MCF 10A (cell line): ENCODE data around the gene ARFIP2. TPM values are rescaled to one million over a fixed set of nuclear protein-coding genes. Genes with fewer than 3 reads are reported as not detected.
A peak's percentile ranks its signal among the peaks of the same experiment; 100 is the strongest.

Experiments used
- BruUV-seq: library from RNA; stranded (reverse); fragments of 400-500 nt; replicated peaks from 2 replicates; lab custom pipeline; 2021; lab: Mats Ljungman, UMichigan
- CTCF ChIA-PET: fragments of 300-600 bp; sonication (Branson Sonifier 250); formaldehyde crosslinking; extraction: SDS; loops from one replicate; lab custom pipeline; 2021; ENCODE audit warnings: antibody characterized with exemption, inconsistent platforms; lab: Yijun Ruan, JAX
- POLR2A ChIA-PET: fragments of 300-600, 350-650 bp; sonication (Branson Sonifier 250); formaldehyde crosslinking; extraction: SDS; loops from one replicate; lab custom pipeline; 2020; ENCODE audit warnings: antibody characterized with exemption, inconsistent platforms; lab: Yijun Ruan, JAX
- DNase-seq: peaks from one replicate; pipeline ENCODE4 v3.0.0-alpha.2; 2018; ENCODE audit not compliant: unreplicated experiment
- H3K27ac Mint-ChIP-seq: one replicate; pipeline ENCODE4 v1.8.0; 2022; ENCODE audit warnings: mild to moderate bottlenecking, low read depth, mixed read lengths; ENCODE audit not compliant: unreplicated experiment
- H3K27me3 Mint-ChIP-seq: one replicate; pipeline ENCODE4 v1.8.0; 2022; ENCODE audit warnings: mixed read lengths; ENCODE audit not compliant: insufficient read depth, unreplicated experiment
- H3K36me3 Mint-ChIP-seq: one replicate; pipeline ENCODE4 v1.8.0; 2022; ENCODE audit warnings: mild to moderate bottlenecking, moderate library complexity, mixed read lengths; ENCODE audit not compliant: insufficient read depth, unreplicated experiment
- H3K4me1 Mint-ChIP-seq: one replicate; pipeline ENCODE4 v1.8.0; 2022; ENCODE audit warnings: mixed read lengths; ENCODE audit not compliant: insufficient read depth, unreplicated experiment
- H3K4me3 Mint-ChIP-seq: one replicate; pipeline ENCODE4 v1.8.0; 2022; ENCODE audit warnings: mild to moderate bottlenecking, moderate library complexity, mixed read lengths; ENCODE audit not compliant: unreplicated experiment
- H3K9me3 Mint-ChIP-seq: one replicate; pipeline ENCODE4 v1.8.0; 2022; ENCODE audit warnings: mixed read lengths; ENCODE audit not compliant: unreplicated experiment
- intact Hi-C: fragments of 100-400 bp; cut with micrococcal nuclease; formaldehyde crosslinking; loops from 2 replicates; pipeline ENCODE4 v1.14.1; 2022
- total RNA-seq: library from RNA; stranded (reverse); gene quantifications from 2 replicates; pipeline ENCODE4 v1.2.3, GENCODE V29; 2022
- TF ChIP-seq, protein P1 (sequence below): fragments of 200-600 bp; IDR thresholded peaks from one replicate; pipeline ENCODE4 v1.8.0; 2022; ENCODE audit warnings: antibody characterized with exemption, mild to moderate bottlenecking; ENCODE audit not compliant: unreplicated experiment

Gene ARFIP2
- total RNA-seq, 1 experiment from 2014 or later = 96.0 TPM

GRCh38 chr11:6480299-6480914 lies 724 bp downstream of the ARFIP2 start:
- H3K27me3 Mint-ChIP-seq = no peaks in the 10 kb centered on the region
- H3K9me3 Mint-ChIP-seq = no peaks in the 10 kb centered on the region
- peak overlapping the region; percentile 93 for H3K4me3 Mint-ChIP-seq
- peaks cover 44% of the 10 kb centered on the region for H3K36me3 Mint-ChIP-seq
- peak overlapping the region; percentile 99 for H3K27ac Mint-ChIP-seq
- H3K4me1 Mint-ChIP-seq = peaks cover 25% of the 10 kb centered on the region
- ChIA-PET CTCF (interaction anchor here (10.6 kb wide), 1 partner anchor 25 kb away, joined by 65 read pairs; no protein-coding TSS in a partner anchor), POLR2A (interaction anchor here (1.9 to 2.3 kb wide), 2 partner anchors 8 to 61 kb away, joined by 10 to 14 read pairs; partner anchors contain the start of genes APBB1 and TRIM3)
- DNase-seq = peak; percentile 9
- BruUV-seq = TSS peak; percentile 44
- intact Hi-C loops = no loop called here
- TF ChIP-seq, protein P1, sequence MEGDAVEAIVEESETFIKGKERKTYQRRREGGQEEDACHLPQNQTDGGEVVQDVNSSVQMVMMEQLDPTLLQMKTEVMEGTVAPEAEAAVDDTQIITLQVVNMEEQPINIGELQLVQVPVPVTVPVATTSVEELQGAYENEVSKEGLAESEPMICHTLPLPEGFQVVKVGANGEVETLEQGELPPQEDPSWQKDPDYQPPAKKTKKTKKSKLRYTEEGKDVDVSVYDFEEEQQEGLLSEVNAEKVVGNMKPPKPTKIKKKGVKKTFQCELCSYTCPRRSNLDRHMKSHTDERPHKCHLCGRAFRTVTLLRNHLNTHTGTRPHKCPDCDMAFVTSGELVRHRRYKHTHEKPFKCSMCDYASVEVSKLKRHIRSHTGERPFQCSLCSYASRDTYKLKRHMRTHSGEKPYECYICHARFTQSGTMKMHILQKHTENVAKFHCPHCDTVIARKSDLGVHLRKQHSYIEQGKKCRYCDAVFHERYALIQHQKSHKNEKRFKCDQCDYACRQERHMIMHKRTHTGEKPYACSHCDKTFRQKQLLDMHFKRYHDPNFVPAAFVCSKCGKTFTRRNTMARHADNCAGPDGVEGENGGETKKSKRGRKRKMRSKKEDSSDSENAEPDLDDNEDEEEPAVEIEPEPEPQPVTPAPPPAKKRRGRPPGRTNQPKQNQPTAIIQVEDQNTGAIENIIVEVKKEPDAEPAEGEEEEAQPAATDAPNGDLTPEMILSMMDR = no peak

DNA sequence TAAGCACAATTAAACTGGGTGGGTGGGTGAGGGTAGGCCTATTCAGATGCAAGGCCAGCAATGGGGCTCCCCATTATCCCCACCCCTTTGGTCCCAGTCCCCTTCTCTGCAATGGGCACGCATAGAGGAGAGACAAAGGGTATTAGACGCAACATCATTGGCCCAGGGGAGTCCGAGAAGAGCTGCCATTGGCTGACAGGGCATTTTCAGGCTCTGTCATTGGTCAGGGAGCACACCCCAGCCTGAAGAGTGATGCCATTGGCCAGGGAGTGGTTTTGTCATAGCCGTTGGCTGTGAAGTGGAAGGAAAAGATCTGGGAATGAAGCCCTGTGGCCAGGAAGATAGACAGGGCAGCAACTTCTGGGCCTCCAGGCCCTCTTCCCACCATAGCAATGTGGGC lies 4.6 kb downstream of the ARFIP2 start:
- POLR2A ChIA-PET = interaction anchor here (1.4 kb wide), 1 partner anchor 101 kb away, joined by 3 read pairs; no protein-coding TSS in a partner anchor
- Mint-ChIP-seq H3K4me1 (peaks cover 16% of the 10 kb centered on the region), H3K27me3 (no peaks in the 10 kb centered on the region), H3K4me3 (no peak overlapping the region), H3K36me3 (peaks cover 28% of the 10 kb centered on the region), H3K9me3 (no peaks in the 10 kb centered on the region), H3K27ac (no peak overlapping the region)
- TF ChIP-seq, protein P1 = no peak
- intact Hi-C loops = loop anchor here (10.0 kb wide), 1 partner anchor 128 kb away; the partner anchor contains the start of genes ILK and RRP8
- DNase-seq = no peak
- CTCF ChIA-PET = interaction anchor here (0.6 to 3.0 kb wide), 5 partner anchors 32 to 229 kb away, joined by 3 to 14 read pairs (median 5); no protein-coding TSS in a partner anchor
- no TSS peak for BruUV-seq

GRCh38 chr11:6475936-6476335 lies 5.2 kb downstream of the ARFIP2 start:
- H3K36me3 Mint-ChIP-seq = peaks cover 21% of the 10 kb centered on the region
- CTCF ChIA-PET = interaction anchor here (0.6 to 3.2 kb wide), 7 partner anchors 31 to 1271 kb away, joined by 3 to 22 read pairs (median 3); no protein-coding TSS in a partner anchor
- no peaks in the 10 kb centered on the region for H3K27me3 Mint-ChIP-seq
- H3K27ac Mint-ChIP-seq = no peak overlapping the region
- H3K4me1 Mint-ChIP-seq = peaks cover 15% of the 10 kb centered on the region
- intact Hi-C loops = loop anchor here (10.0 kb wide), 1 partner anchor 129 kb away; the partner anchor contains the start of genes ILK and RRP8
- H3K9me3 Mint-ChIP-seq = no peaks in the 10 kb centered on the region
- TF ChIP-seq, protein P1 = no peak
- no TSS peak for BruUV-seq
- H3K4me3 Mint-ChIP-seq = no peak overlapping the region
- POLR2A ChIA-PET = interaction anchor here (1.4 to 1.8 kb wide), 3 partner anchors 23 to 100 kb away, joined by 3 to 8 read pairs (median 3); partner anchors contain the start of gene SMPD1
- DNase-seq = no peak

DNA sequence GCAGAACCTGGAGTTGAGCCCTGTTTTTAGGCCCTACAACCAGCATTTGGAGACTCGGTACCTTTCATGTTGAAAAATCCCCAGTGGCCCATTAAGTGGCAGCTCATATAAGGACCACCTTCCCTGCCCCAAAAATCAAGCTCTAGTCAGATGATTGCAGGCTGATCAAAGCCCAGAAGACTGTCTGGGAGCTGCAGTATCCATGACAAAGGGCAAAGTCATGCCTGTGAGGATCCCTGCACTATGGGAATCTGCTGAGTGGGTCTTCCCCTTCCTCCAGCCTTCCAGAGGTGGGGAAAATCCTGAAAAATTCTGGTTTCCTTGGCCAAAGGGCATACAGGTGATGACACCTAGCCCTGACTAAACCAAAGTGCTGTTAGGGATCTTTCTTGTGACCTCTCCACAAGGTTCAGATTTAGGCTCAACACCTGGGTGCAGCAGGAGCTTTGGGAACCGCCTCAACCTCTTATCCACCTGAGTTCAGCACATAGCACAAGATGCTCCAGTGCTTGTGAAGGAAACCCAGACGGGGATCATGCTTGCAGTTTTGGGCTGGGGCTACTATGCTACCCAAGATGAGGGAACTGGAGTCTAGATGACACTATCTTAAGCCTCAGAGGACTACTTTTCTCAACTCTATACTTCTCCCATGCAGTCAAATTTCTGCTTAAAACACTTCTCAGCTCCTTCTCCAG lies 6.2 kb downstream of the ARFIP2 start:
- ChIA-PET CTCF (interaction anchor here (0.6 to 3.2 kb wide), 7 partner anchors 31 to 1270 kb away, joined by 3 to 22 read pairs (median 3); no protein-coding TSS in a partner anchor), POLR2A (interaction anchor here (0.8 to 1.8 kb wide), 6 partner anchors 22 to 225 kb away, joined by 3 to 8 read pairs (median 3); partner anchors contain the start of gene SMPD1)
- no peak for DNase-seq
- Mint-ChIP-seq H3K27ac (peak overlapping the region; percentile 87), H3K4me3 (peak overlapping the region; percentile 83), H3K4me1 (peaks cover 11% of the 10 kb centered on the region), H3K27me3 (no peaks in the 10 kb centered on the region), H3K36me3 (peaks cover 20% of the 10 kb centered on the region), H3K9me3 (no peaks in the 10 kb centered on the region)
- TF ChIP-seq, protein P1 = no peak
- BruUV-seq = no TSS peak
- intact Hi-C loops = loop anchor here (10.0 kb wide), 1 partner anchor 130 kb away; the partner anchor contains the start of genes ILK and RRP8
